OCI-M2 (cell line): ENCODE data around the gene HES2.
"Not testable (repeated sequence)": the region's sequence is repeated elsewhere in the genome, so short reads cannot be mapped to it uniquely, and the experiment has no call there.

ENCODE experiments used
- DNase-seq: peaks from one replicate; lab custom pipeline; 2025; ENCODE audit not compliant: unreplicated experiment; lab: John Stamatoyannopoulos, UW

The HES2 gene

DNA sequence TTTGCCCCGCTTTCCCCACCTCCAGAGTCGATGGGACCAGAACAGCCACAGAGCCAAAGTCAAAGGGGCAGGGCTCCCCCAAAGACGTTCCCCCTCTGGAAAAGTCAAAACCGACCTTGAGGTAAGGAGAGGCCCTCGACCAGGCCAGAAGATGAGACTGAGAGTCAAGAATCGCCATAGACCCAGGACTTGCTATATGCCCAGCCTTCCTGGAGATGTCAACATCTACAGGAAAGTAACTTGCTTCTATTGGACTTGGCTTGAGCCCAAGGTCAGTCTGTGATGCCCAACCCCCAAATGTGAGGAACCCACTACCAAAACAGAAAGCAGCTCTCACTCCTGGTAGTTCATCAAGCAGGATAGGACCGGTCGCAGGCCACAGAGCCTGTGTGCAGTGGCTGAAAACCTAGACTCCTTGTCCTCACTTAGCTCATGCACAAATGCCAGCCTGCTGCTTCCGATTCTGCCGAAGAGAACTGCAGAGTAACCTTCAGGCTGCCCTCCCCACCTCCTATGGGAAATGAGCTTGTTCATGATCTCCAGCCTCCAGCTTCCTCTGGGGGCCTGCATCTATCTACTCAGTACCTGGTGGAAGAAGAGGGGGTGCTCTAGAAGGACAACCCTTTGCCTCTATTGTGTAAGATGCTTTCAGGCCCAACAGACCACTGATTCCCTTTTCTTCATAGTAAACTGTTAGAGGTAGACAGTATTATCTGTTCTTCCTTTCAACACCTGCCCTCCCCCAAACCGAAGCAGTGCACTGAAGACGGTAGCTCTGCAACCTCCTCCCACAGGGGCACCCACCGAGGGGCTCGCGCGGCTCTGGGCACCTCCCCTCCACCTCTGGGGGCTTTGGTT is 27.5 kb downstream of the HES2 start:
- no peak for DNase-seq

DNA sequence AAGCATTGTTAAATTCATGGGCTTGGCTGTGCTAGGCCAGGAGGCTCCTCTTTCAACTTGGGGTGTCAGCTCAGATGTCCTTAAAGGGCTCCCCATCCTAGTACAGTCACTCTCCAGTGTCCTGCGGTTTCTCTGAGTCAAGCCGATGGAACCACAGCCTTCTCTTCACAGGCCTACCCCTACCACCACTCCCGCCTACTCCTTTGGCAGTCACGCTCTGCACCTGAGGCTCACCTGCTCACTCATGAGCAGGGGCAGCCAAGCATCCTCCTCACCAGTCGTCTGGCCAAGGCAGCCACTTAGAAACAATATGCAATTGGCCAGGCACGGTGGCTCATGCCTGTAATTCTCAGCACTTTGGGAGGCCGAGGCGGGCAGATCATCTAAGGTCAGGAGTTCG is 29.7 kb downstream of the HES2 start:
- no peak for DNase-seq

- no peak for DNase-seq
Measured at GRCh38 chr1:6386371-6386949, 33.3 kb downstream of the HES2 start.

DNA sequence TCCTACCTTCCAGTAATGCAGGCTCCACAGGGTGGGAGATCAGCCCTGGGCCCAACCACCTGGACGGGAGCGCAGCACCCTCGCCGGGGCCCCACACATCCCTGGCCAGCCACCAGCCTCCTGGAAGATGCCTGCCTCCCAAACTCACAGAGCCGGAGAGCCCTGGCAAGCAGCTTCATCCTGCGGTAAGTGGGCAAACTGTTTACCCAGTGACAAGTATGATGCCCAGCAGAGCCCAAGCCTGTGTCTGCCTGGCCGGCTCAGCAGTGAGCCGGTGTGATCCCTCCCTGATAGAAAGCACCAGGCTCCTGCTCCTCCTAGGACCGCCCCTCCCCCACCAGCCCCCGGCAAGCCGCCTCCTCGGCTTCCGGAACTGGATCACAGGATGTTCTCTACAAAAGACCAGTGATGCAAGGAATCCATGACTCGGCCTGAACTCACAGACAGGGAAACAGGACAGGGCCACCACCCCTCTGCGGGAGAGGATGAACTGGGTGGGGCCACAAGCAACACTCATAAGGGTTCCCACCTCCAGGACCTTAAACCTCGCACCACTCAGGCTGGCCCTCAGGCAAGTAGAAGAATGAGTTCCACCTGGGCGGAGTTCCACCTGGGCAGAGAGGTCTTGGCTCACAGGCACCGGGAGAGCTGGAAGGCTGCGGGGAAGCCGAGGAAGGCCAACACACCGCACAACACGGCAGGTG is 34.1 kb downstream of the HES2 start:
- no peak for DNase-seq

- DNase-seq = no peak
Measured at GRCh38 chr1:6384962-6385361, 34.8 kb downstream of the HES2 start.

- no peak for DNase-seq
Measured at GRCh38 chr1:6384135-6384534, 35.6 kb downstream of the HES2 start.

GRCh38 chr1:6380037-6380436 is 39.7 kb downstream of the HES2 start:
- no peak for DNase-seq

GRCh38 chr1:6378096-6378746 is 41.5 kb downstream of the HES2 start:
- no peak for DNase-seq

GRCh38 chr1:6373961-6374720 is 45.6 kb downstream of the HES2 start:
- no peak for DNase-seq

GRCh38 chr1:6372236-6372635 is 47.5 kb downstream of the HES2 start:
- not testable (repeated sequence) for DNase-seq

DNA sequence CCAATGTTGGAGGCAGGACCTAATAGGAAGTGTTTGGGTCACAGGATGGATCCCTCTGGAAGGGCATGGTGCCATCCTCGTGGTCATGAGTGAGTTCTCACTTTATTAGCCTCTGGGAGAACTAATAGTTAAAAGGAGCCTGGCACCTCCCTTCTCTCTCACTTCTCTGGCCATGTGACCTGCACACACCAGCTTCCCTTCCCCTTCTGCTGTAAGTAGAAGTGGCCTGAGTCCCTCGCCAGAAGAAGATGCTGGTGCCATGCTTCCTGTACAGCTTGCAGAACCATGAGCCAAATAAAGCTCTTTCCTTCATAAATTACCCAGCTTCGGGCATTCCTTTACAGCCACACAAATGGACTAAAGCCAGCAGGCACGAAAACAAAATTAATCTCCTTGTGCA is 49.7 kb downstream of the HES2 start:
- DNase-seq = no peak

DNA sequence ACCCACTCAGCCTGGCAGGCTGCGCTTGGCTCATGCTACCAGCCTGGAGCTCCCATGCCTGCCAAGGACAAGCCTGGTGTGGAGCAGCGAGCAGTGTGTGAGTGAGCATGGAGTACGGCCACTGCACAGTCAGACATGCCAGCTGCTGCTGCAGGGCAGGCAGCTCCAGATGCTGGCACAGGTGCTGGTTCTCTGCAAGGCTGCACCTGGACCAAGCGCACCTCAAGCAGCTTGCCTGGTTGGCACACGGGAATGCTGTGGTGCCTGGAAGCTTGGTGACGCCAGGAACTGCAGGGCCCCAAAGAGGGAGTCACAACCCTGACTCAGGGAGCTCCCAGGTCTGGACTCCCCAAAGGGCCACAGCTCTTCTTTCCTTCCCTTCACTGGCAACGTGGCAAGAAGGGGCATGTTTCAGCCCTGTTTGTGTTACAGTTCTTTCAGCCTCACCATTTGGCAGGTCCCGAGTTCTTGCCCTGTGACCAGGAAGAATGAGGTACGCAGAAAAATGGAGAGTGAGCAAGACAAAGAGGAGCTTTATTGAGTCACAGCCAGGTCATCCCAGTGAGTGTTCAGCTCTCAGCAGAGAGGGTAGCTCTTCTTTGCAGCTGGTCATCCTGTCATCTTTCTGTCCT is 52.2 kb downstream of the HES2 start:
- no peak for DNase-seq

GRCh38 chr1:6365047-6365446 is 54.7 kb downstream of the HES2 start:
- no peak for DNase-seq

DNA sequence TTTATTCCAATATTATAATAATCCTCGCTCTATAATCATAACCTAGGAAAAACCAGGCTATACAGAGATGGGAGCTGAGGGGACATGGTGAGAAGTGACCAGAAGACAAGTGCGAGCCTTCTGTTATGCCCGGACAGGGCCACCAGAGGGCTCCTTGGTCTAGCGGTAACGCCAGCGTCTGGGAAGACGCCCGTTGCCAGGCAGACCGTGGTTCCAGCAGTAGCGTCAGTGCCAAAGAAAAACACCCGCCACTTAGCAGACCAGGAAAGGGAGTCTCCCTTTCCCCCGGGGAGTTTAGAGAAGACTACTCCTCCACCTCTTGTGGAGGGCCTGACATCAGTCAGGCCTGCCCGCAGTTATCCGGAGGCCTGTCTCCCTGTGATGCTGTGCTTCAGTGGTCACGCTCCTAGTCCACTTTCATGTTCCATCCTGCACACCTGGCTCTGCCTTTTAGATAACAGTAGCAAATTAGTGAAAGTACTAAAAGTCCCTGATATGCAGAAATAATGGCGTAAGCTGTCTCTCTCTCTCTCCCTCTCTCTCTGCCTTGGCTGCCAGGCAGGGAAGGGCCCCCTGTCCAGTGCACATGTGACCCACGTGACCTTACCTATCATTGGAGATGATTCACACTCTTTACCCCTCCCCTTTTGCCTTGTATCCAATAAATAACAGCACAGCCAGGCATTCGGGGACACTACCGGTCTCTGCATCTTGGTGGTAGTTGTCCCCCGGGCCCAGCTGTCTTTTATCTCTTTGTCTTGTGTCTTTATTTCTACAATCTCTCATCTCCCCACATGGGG is 56.4 kb downstream of the HES2 start:
- DNase-seq = not testable (repeated sequence)
